Left cardiac atrium (tissue), 4 donors: Measurements from ENCODE around the gene OR4D6. TPM values are rescaled to one million over a fixed set of nuclear protein-coding genes. Genes with fewer than 3 reads are reported as not detected.

Source experiments
- ATAC-seq, 2 donors: fragments of 200-7000 bp; cut with Tn5 transposase; one replicate each; pipeline ENCODE4 v1.9.1; 2020; ENCODE audit warnings: mild to moderate bottlenecking in 2 of 2, moderate library complexity in 2 of 2
- DNase-seq: peaks from one replicate; pipeline ENCODE4 v3.0.0-alpha.2; 2020
- intact Hi-C, 2 donors: fragments of 100-400 bp; cut with DNase I; formaldehyde crosslinking; loops; one replicate each; pipeline versions ENCODE4 v1.14.1 to v1.15.1; 2022 to 2023
- total RNA-seq, 2 donors: library from RNA; stranded (reverse); fragmentation: NEBNext Ultra II Directional; extraction: Animal tissue kit (Norgen Biotek cat#: 25700); gene quantifications; one replicate each; pipeline ENCODE4 v1.2.1, GENCODE V29; 2021
- donor health status: DM: no; HTN: yes; CAD: no.
- donor health status: DM: no; HTN: yes; CAD: no; lungs with severe emphysema.
- donor health status: DM: yes; HTN: yes; CAD: no.
- donor health status: Dilated cardiomyopathy.

Gene OR4D6
- total RNA-seq, 2 donors from 2014 or later = not detected

DNA sequence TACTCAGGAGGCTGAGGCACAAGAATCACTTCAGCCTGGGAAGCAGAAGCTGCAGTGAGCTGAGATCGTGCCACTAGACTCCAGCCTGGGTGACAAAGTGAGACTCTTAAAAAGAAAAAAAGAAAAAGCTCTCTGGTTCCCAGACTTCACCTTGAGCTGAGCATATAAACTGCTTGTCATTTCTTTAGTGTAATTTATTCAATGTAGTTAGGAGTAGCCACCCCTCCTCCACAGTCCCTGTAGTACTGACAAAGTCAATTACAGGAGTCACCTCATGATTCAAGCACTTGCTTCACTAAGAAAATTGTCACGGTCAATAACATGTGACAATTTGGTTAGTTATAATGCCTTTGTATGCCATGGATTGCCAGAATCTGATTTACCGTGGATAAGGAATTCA is 23.6 kb downstream of the OR4D6 start:
- ATAC-seq = no peak
- no peak for DNase-seq
- intact Hi-C loops = no loop called here

DNA sequence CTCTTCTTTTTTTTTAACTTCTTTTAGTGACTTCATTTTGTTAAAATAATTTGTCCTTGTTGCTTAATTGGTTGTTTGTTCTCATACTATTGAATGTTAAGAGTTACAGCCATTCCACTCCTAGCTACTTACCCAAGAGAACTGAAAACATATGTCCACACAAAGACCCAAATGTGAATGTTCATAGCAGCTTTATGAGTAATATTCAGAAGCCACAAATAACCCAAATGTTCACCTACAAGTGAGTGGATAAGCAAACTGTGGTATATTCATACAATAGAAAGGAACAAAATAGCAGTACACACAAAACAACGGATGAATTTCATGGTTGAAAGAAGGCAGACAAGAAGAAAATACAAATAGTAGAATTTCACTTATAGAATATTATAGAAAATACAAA is 45.2 kb downstream of the OR4D6 start:
- DNase-seq (no peak), ATAC-seq (no peak)
- intact Hi-C loops = no loop called here

- intact Hi-C loops = no loop called here
- DNase-seq (no peak), ATAC-seq (no peak)
Measured at GRCh38 chr11:59503276-59503675, 46.5 kb downstream of the OR4D6 start, which contains the start of gene OR4D11. TSS of gene OR4D11 (plus strand) at chr11:59503576. CDS start at chr11:59503576, 0 bp downstream.

Other genes with a start within 250 kb of the OR4D6 start
- 10 to 100 TPM; 16.4 to 38.1 TPM for gene MPEG1, start 244.0 kb upstream of the OR4D6 start, total RNA-seq
- not detected for gene OR5AN1, start 98.1 kb upstream of the OR4D6 start, total RNA-seq
- gene OR5A2, start 30.5 kb upstream of the OR4D6 start, total RNA-seq = not detected
- not detected for gene OR5A1, start 20.5 kb upstream of the OR4D6 start, total RNA-seq
- gene OR4D10, start 16.4 kb downstream of the OR4D6 start, total RNA-seq = not detected
- not detected for gene OR4D11, start 46.6 kb downstream of the OR4D6 start, total RNA-seq
- gene OR4D9, start 54.6 kb downstream of the OR4D6 start, total RNA-seq = not detected
- gene OSBP, start 158.8 kb downstream of the OR4D6 start, total RNA-seq = 10 to 100 TPM; 31.7 to 37.8 TPM
- 10 to 100 TPM; 21.6 to 28.2 TPM for gene PATL1, start 212.1 kb downstream of the OR4D6 start, total RNA-seq